NCI-H146 treated with DMSO at 0.1 percent for 48 hours (cell line): ENCODE results near the gene HES3.

ENCODE experiments used
- DNase-seq: peaks from one replicate; lab custom pipeline; 2025; ENCODE audit not compliant: unreplicated experiment; lab: John Stamatoyannopoulos, UW

HES3 gene

DNA sequence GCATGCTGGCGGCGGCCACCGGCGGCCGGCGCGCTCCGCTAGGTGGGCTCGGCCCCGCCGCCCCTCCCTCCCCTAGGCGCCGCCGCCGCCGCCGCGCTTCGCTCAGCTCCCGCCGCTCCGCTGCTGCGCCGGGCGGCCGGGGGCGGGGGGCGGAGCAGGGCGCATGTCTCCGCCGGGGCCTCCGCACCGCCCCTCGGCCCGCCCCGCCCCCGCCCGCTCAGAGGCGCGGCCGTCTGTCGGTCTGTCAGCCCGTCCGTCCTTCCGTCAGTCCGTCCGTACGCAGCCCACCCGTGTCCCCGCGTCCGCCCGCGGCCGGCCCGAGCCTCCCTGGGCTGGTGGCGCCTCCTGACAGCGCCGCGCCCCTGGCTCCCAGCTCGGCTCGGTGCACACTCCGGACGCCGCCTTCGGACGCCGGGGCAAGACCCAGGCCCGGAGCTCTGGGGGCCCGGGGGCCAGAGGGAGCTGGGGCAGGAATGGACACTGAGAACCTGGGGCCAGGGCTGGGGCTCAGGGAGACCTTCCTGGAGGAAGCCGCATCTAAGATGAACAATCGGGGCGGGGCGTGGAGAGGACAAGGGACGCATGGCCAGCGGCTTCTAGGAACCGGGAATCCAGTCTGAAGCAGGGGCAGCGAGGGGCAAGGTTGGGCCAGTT lies 17.1 kb downstream of the HES3 start, which contains the start of gene GPR153:
Gene GPR153 (minus strand): TSS at position 138 of the 654 bp plus-strand sequence. CDS start 6,193 bp downstream, outside the sequence.
- no peak for DNase-seq

DNA sequence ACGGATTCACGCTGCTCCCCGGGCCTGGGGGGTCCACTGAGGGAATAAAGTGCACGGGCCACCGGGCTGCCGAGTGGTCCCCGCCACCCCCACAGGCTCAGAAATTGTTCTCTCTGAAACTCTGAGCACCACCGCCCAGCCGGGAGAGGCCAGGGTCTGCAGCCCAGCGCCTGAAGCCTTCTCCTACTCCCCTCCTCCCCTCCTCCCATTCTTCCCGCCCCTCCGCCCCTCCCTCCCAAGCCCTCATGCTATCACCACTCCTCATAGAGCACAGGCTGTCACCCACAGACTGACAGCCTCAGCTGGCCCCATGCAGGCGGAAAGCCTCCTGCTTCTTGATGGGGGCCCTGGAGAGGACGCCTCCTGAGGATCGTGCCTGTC lies 17.6 kb downstream of the HES3 start:
- DNase-seq: no peak

DNA sequence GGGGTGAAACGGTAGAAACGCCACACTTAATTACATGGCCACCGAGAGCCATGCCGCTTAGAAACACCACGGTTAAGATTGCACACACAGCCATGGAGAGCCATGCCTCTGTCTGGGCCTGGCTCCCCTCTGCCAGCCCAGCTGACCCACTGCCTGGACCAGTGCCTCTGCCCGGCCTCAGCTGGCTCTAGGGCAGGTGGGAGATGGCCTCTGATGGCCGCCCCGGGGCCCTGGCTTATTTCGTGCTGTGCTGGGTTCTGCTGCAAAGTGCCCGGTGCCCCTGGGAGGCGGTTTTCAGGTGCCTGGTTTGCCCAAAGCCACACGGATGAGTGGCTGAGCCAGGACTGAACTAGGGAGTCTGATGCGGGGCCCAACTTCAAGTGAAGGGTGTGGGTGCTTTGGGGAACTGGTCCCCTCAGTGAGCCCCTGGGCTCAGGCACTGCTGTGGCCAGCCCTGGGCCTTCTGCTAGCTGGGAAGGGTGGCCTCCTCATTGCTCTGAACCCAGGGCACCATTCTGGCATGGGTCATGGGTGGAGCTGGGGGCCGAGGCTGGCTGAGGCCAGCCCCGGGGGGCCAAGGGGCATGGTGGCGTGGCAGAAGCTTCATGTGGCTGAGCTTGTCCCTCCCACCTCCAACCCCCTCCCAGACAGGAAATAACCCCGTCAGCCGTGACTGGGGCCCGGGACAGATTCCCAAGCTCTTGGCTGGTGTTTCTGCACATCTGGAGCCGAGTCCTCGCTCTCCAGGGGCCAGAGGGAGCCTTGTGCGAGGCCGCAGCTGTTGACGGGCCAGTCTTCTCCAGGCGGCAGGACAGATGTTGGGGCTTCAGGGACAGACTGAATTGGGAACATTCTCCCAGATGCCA lies 18.8 kb downstream of the HES3 start:
- DNase-seq: no peak

DNA sequence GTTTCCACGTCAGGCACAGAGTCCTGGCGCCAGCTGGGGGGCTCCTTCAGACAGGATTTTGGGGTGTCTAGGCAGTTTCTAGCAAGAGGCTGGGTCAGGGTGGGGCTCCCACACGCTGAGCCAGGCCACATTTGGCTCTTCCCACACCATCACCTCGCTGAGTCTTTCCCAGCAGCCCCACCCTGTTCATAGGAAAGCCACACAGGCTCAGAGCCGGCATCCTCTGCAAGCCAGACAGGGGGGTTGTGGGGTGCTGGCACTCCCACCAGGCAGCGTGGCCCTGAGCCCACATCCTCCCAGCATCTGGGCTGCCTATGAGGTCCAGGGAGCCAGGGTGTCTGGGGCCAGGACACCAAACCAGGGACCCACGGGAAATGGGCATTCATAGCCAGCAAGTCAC lies 19.7 kb downstream of the HES3 start:
- DNase-seq: no peak

DNA sequence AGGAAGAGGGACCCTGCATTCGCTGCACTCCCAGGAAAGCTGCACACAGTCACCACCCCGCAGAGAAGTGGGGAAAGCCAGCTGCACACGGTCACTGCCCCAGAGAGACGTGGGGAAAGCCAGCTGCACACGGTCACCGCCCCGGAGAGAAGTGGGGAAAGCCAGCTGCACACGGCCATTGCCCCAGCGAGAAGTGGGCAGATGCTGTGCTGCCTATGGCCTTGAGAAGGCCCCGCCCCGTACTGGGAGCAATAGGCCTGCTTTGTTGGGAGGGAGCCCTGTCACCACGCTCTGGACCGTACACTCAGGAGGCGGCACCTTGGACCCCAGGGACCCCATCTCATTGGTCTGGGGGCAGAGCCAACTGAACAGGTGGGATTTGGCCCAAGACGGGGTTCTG lies 21.2 kb downstream of the HES3 start:
- DNase-seq: no peak

DNA sequence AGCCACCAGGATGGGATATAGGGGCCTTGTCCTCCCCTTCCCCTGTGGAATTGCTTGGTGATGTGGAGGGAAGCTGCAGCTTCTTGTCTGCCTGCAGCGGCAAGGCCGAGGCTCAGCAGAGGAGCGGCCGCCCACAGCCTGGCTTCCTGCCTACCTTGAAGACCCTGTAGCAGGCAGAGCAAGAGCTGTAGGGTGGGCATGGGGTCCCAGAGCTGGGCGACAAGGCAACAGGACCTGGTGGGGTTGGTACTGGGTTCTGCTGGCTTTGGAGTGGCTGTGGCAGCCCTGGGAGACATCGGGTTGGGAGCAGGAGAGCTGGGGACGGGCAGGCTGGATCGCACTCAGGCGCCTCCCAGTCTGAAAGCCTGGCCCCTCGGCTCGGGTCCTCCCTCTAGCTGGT lies 22.7 kb downstream of the HES3 start:
- DNase-seq: no peak

DNA sequence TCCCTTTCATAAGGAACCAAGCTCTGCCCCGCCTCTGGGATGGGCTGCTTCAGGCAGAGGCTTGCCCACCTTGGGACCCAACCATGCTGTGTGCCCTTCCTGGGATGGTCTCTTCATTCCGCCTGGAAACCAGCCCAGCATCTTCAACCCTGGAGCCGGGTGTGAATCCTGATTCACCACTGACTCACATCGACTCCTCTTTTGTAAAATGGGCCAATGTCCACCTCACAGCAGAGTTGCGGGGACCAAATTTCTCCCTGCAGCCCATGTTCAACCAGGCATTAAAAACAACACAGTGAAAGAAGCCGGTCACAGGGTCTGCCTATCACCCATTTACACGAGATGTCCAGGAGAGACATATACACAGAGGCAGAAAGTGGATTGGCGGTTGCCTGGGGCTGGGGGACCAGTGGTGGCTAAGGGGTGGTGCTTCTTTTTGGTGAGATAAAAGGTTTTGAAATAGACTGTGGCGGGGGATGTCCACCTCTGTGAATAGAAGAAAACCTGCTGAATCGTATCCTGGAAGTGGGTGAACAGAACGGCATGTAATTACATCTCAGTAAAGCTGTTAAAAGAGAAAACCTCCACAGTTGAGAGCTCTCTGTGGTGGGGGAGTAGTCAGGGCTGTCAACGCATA lies 23.8 kb downstream of the HES3 start:
- DNase-seq: no peak

DNA sequence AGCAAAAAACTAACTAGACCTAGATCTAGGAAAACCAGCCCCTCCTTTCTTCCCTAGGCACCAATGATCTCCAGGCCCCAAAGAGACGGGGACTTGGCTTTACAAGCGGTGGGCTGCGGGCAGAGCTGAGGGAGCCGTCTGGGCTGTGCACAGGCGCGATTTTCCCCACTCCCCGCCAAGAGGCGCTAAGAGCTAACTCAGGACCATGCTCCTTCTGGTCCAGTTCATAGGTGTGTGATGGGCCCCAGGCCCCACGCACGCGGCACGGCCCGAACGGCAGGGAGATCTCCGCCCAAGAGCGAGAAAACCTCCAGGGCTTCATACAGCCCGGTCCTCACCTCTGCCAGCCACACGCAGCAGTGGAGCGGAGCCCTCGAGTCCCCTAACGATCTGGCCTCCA lies 24.4 kb downstream of the HES3 start:
- no peak for DNase-seq

DNA sequence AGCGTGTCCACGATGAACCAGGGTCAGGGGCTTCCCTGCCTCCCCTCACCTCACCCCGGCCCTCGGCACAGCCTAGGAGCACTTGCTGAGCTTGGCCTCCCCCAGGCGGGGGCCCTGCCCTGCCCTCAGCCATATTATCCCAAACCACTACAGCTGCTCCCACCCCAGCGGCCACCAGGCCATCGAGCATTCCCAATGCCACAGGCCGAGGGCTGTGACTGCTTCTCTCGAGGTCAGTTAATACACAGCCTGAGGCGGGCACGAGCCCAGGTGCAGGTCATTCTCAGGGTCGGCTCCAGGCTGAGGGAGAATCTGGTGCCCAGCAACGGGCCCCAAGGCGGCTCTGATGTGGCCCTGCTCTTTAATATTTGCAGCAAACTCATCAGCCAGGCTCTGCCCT lies 25.3 kb downstream of the HES3 start:
- DNase-seq: no peak

DNA sequence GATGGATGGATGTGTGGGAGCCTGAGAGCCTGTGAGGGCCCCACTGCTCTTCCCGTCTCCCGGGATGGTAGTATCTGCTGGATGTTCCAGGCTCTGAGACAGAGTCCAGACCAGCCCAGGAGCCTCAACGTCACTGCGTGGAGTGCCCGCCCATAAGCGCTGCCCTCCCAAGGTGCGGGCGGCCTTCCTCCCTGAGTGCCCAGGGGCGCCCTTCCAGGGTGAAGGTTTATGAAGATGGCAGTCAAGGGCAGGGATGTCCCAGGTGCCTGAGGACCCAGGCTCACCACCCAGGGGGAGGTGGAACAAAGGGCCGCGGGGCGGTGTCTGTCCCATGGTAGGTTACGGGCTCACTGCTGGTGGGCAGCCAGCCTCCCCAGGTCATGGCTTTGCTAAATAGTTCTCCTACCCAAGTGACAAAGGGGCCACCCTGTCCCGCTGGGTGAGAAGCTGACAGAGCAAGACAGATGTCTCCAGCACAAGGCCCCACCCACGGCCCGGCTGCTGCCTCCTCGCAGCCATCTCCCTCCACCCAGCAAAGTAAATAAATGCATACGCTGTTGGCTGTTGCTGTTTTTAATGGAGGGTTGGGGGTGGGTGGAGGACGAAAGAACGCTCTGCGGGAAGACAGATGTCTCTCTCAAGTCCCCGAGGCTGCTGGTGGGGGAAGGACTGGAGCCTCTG lies 25.9 kb downstream of the HES3 start:
- DNase-seq: peak; percentile 39

DNA sequence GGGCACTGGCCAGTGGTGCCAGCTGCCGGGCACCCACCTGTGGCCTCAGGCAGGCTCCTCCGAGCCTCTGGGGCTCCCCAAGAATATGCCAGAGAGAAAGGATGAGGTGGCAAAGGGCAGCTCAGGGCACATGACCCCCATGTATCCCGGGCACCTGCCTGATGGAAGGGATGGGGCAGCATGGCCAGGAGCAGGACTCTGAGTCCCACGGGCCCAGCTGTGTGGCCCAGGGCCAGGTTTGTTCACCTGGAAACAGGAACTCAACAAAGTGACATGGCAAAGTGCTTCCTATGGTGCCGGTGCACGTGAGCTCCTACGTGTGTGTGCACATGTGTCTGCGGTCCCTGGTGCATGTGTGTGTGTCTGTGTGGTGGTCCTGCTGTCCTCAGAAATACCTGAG lies 26.4 kb downstream of the HES3 start:
- no peak for DNase-seq

DNA sequence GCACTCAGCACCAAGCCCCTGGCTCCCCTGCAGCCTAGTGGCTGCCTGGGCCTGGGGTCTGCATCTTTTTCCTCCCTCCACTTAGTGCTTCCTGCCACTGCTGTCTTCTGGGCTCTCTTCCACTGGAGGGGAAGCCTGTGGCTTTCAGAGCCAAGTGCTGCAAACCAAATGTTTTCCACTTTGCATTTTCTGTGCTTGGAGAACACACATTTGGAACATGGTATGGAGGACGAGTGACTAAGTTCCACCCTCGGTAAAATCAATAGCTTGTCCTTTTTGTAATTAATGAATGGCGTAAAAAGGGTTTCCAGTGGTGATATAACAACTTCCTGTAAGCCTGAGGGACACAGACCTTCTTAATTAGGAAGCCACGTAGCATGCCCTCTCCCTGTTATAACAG lies 27.0 kb downstream of the HES3 start:
- no peak for DNase-seq

DNA sequence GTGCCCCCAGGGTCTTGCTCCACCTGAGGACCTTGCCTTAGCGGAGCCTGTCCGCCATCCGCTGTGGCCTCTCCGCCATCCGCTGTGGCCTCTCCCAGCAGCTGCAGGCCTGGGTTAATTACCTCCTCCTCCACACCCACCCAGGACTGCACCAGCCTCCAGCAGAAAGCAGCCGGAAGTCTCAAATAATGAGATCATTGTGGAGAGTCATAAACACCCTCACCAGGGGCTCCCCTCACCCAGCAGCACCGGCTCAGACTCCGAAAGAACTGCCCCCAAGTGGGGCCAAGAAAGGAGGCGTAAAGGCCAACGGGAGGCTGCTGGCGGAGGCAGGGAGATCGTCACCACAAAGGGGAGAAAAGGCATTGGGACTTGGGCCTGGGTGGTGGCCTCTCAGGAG lies 27.6 kb downstream of the HES3 start:
- DNase-seq: peak; percentile 60

DNA sequence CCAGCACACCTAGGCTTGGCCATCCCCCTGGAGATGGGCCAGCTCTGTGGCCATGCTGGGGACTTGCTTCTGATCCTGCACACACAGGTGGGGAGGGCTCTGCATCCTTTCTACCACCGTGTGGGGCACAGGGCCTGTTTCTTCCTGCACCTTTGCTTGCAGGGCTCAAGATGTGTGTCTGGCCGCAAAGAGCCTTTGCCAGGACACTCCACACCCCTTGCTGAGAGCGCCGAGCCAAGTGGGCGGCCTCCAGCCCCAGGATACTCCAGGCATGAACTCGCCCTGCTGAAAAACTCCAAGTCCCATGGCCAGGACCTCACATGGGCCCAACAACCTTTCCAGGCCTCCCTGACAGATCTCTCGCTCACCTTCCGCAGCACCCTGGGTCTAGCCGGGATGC lies 28.5 kb downstream of the HES3 start:
- no peak for DNase-seq

DNA sequence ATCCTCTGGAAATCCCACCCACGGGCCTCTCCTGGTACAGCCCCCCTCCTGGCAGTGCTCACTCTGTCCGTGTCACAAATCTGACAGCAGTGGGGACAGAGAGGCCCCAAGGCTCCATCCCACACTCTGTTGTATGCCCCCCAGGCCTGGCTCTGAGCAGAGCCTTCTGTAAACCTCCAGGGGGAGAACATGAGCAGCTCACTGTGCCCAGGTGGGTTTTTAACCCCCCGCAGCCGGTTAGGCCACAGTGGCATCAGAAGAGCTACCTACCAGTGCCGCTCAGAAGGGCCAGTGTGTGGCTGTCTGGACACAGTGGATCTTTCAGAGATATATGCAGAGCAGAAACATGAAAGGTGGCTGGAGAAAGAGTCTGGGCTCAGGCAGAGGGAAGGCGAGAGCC lies 28.9 kb downstream of the HES3 start:
- no peak for DNase-seq

DNA sequence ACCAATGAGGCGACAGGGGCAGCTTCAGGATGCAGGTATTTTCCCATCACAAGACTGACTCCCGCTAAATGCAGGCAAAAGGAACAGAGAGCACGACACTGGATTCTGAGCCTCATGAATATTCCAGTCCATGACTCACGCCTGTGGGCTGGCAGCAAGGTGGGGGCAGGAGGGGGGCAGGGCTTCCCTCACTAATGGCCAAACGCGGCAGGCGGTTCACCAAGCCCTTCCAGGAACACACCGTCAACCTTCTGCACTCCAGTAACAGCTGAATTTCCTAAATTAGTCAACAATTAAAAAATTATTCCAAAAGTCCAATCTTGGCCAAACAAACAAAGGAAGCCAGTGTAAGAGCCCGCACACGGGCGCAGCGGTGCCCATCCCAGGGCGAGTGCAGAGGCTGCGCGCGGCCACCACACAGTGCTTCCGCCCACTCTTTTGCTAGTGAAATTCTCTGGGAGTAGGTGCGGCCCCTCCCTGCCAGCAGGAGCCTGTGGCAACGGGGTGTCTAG lies 29.5 kb downstream of the HES3 start:
- DNase-seq: no peak

DNA sequence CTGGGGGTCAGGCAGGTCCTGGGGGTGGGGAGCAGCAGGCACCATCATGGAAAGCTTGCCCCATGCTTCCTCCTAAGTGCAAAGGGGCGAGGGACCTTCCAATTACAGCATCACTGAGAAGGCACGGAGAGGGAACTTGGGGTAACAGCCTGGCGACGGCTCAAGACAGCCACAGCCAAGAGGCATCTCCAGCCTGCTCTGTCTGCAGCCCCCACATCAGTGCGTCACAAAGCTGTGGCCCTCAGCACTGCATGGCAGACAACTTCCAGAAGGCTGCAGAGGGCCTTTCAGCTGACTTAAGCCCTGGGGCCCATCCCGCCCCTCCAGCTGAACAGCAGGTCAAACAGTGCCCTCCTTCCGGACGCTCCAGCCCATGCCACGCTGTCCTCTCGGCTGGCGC lies 30.1 kb downstream of the HES3 start:
- no peak for DNase-seq

DNA sequence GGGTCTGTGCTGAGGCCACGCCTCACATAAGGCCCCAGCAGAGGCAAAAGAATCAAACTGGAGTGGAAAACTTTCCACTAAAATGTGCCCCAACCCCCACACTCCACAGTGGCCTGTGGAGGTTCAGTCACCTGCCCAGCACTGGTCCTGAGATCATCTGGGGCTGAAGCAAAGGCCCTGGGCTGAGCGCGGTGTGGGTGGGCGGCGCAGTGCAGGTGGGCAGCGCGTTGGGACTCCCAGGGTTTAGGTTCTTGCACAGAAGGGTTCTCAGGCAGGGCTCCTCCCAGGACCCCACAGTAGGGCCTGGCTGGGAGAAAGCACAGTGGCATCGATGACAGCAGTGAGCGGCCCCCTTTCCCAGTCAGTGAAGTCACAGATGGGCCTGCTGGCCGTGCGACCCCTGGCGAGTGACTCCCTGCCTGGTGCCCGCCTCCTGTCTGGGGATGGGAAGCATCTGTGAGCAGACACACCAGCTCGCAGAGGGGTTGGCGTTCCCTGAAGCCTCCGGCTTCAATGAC lies 30.7 kb downstream of the HES3 start:
- no peak for DNase-seq

DNA sequence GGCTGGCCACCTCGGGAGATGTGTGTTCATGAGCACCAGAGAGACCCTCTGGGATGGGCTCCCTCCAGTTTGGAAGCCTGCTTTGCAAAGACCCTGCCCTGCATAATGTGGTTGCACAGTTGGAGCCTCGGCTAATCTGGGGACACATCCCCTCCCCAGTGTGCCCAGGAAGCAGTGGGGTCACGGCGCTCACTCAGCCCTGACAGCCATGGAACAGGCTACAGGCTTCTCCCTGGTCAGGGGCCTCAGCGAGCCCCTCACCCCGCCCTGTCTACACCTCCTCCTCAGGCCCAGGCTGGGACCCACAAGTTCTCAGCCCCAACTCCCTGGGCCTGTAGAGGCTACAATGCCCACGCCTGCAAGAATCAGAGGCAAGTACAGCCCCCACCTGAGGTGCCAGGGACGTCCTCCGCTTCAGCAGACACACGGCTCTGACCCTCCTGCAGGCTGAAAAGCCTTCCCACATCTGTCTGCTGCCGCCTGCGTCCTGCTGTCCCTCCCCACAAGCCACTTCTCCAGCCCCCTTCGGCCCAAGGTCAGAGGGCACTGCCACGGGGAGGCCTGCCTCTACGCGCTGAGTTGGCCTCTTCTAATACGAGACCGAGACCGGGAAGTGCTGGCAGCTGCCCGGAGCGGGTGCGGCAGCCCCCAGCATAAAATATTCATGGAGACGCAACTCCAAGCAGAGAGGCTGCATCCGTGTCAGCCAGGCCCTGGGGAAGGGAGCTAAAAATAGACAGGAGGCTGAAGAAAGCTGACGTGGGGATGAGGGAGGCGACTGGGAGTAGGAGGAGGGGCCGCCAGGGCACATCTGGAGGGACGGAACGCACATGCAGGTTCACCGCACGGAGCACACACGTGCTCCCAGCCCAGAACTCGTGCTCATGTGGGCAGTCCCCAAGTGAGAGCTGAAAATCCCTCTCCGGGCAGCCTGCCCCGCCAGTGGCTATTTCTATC lies 32.1 kb downstream of the HES3 start:
- no peak for DNase-seq
